Kidney (tissue), 14 donors: ENCODE measurements around the gene DUSP9. TPM values are rescaled to one million over a fixed set of nuclear protein-coding genes. Genes with fewer than 3 reads are reported as not detected.

Source experiments
- DNase-seq, 5 donors: peaks; one replicate each; pipeline ENCODE4 v3.0.0-alpha.2; 2013 to 2020
- FAIRE-seq: peaks from 2 replicates; lab custom pipeline; 2012; peaks lifted over from hg19 to GRCh38; lab: Jason Lieb, UNC
- H3K27ac ChIP-seq, 2 donors: one replicate each; pipeline ENCODE4 v1.7.0; 2013; ENCODE audit warnings: low read depth in 2 of 2, low read length in 2 of 2, inconsistent platforms in 1 of 2
- H3K27me3 ChIP-seq: one replicate; pipeline ENCODE4 v1.7.1; 2013; ENCODE audit warnings: low read length, inconsistent platforms; ENCODE audit not compliant: control insufficient read depth, insufficient read depth
- H3K36me3 ChIP-seq, 3 donors: one replicate each; pipeline versions ENCODE4 v1.7.0 to v1.7.1; 2013; ENCODE audit warnings: low read length in 3 of 3, control low read depth in 1 of 3, inconsistent platforms in 1 of 3; ENCODE audit not compliant: insufficient read depth in 3 of 3, control insufficient read depth in 2 of 3
- H3K4me1 ChIP-seq, 3 donors: one replicate each; pipeline versions ENCODE4 v1.7.0 to v1.7.1; 2013; ENCODE audit warnings: low read length in 3 of 3, inconsistent platforms in 1 of 3, low read depth in 1 of 3; ENCODE audit not compliant: control insufficient read depth in 2 of 3, insufficient read depth in 2 of 3
- H3K4me3 ChIP-seq, 3 donors: one replicate each; pipeline versions ENCODE4 v1.7.0 to v1.8.1; 2013; ENCODE audit warnings: low read length in 3 of 3, control low read depth in 1 of 3, inconsistent platforms in 1 of 3
- H3K9ac ChIP-seq, 3 donors: one replicate each; pipeline versions ENCODE4 v1.7.0 to v1.7.1; 2013; ENCODE audit warnings: low read length in 3 of 3, control low read depth in 1 of 3, inconsistent platforms in 1 of 3
- H3K9me3 ChIP-seq, 3 donors: one replicate each; pipeline versions ENCODE4 v1.7.0 to v1.7.1; 2013; ENCODE audit warnings: low read length in 3 of 3, control low read depth in 1 of 3, inconsistent platforms in 1 of 3; ENCODE audit not compliant: control insufficient read depth in 2 of 3, insufficient read depth in 1 of 3
- CTCF ChIP-seq: IDR thresholded peaks from 3 replicates; pipeline ENCODE4 v1.5.1; 2012; ENCODE audit warnings: mild to moderate bottlenecking, moderate library complexity, borderline replicate concordance; ENCODE audit not compliant: insufficient read depth; ENCODE audit errors: extremely low read depth
- intact Hi-C: fragments of 100-400 bp; cut with DNase I; formaldehyde crosslinking; loops from one replicate; pipeline ENCODE4 v1.11.1; 2022
- polyA plus RNA-seq: library from polyadenylated mRNA; stranded (reverse); fragments of 350-450 nt; fragmentation: Illumina TruSeq; extraction: RNeasy Lipid Tissue Mini Kit (QIAGEN cat#74804); gene quantifications from one replicate; pipeline ENCODE4 v1.2.3, GENCODE V29; 2014; ENCODE audit warnings: low read depth, low replicate concordance; ENCODE audit not compliant: insufficient read depth
- total RNA-seq: library from RNA; stranded (reverse); fragmentation: NEBNext Ultra II Directional; extraction: Animal tissue kit (Norgen Biotek cat#: 25700); gene quantifications from one replicate; pipeline ENCODE4 v1.2.1, GENCODE V29; 2021
- donor health status: control.
- donor health status: control.
- donor health status: control.
- donor health status: control.
- donor health status: control.
- donor health status: DM: yes; HTN: yes; CAD: no.
- donor health status: Normal renal cell carcinoma (clear cell type).

Gene DUSP9
- total and polyA plus RNA-seq, 2 donors from 2014 or later, result 4.7 to 81.4 TPM

GRCh38 chrX:153637121-153638040, 9.6 kb upstream of the DUSP9 start:
- Histone ChIP-seq H3K9me3 (no peaks in the 10 kb centered on the region), H3K27ac (no peak overlapping the region), H3K4me1 (peaks cover 0 to 3% (median 0%) of the 10 kb centered on the region in 3 donors), H3K27me3 (no peaks in the 10 kb centered on the region), H3K4me3 (no peak overlapping the region), H3K9ac (no peak overlapping the region), H3K36me3 (no peaks in the 10 kb centered on the region)
- no peak for TF ChIP-seq CTCF
- intact Hi-C loops, result no loop called here
- no peak for FAIRE-seq
- peak in 3 of 5 donors; percentile 59 to 61 (median 60) for DNase-seq

- no peak for DNase-seq
- Histone ChIP-seq H3K36me3 (no peaks in the 10 kb centered on the region), H3K9ac (no peak overlapping the region), H3K4me1 (peaks cover 0 to 3% (median 0%) of the 10 kb centered on the region in 3 donors), H3K27me3 (peaks cover 3% of the 10 kb centered on the region), H3K9me3 (no peaks in the 10 kb centered on the region), H3K27ac (no peak overlapping the region), H3K4me3 (no peak overlapping the region)
- intact Hi-C loops, result no loop called here
- no peak for FAIRE-seq
- no peak for TF ChIP-seq CTCF
Measured at GRCh38 chrX:153638041-153638371, 9.0 kb upstream of the DUSP9 start.

- Histone ChIP-seq H3K27ac (no peak overlapping the region), H3K4me3 (no peak overlapping the region), H3K36me3 (no peaks in the 10 kb centered on the region), H3K4me1 (peaks cover 0 to 4% (median 0%) of the 10 kb centered on the region in 3 donors), H3K9me3 (no peaks in the 10 kb centered on the region), H3K9ac (no peak overlapping the region), H3K27me3 (peaks cover 3% of the 10 kb centered on the region)
- DNase-seq (peak in 2 of 5 donors; percentile 45 to 56), FAIRE-seq (no peak)
- no peak for TF ChIP-seq CTCF
- intact Hi-C loops, result no loop called here
Measured at GRCh38 chrX:153638436-153639176, 8.4 kb upstream of the DUSP9 start.
